K562 (cell line): ENCODE measurements around the gene FPR1. TPM values are rescaled to one million over a fixed set of nuclear protein-coding genes. Genes with fewer than 3 reads are reported as not detected.

Source experiments
- ATAC-seq: fragments of 200-7000 bp; cut with Tn5 transposase; 3 replicates; pipeline ENCODE4 v1.9.1; 2020; ENCODE audit warnings: moderate library complexity
- BruUV-seq: library from RNA; stranded (reverse); fragments of 400-500 nt; replicated peaks from 2 replicates; lab custom pipeline; 2021; lab: Mats Ljungman, UMichigan
- CTCF ChIA-PET: fragments of 300-600 bp; formaldehyde crosslinking; extraction: SDS; loops from one replicate; lab custom pipeline; 2021; ENCODE audit warnings: low intra/inter-chr PET ratio; lab: Yijun Ruan, JAX
- POLR2A ChIA-PET: fragments of 300-600, 350-650 bp; sonication (Branson Sonifier 250); formaldehyde crosslinking; extraction: SDS; loops from one replicate; lab custom pipeline; 2021; ENCODE audit warnings: antibody characterized with exemption, inconsistent platforms; lab: Yijun Ruan, JAX
- DNase-seq, 4 experiments: peaks; one replicate each; pipeline versions ENCODE4 v3.0.0 to v3.0.0-alpha.2; 2011 to 2018; ENCODE audit warnings: low spot score in 3 of 4, mixed read lengths in 3 of 4; ENCODE audit errors: extremely low read depth in 1 of 4
- FAIRE-seq: peaks from 2 replicates; lab custom pipeline; 2011; peaks lifted over from hg19 to GRCh38; lab: Jason Lieb, UNC
- H2AFZ ChIP-seq: 2 replicates; pipeline ENCODE4 v1.6.0; 2011; ENCODE audit warnings: low read depth, low read length, control low read depth, inconsistent platforms
- H3K27ac ChIP-seq: fragments of 200-600 bp; 3 replicates; pipeline ENCODE4 v1.8.0; 2011; ENCODE audit warnings: low read depth, mild to moderate bottlenecking, control low read depth, inconsistent platforms, low read length, moderate library complexity, mixed read lengths; ENCODE audit errors: extremely low read depth
- H3K27me3 ChIP-seq, 2 experiments: fragments of 300-600 bp in 1 of 2; 2 replicates in 1 of 2; 3 replicates in 1 of 2; pipeline versions ENCODE4 v1.6.0 to v1.8.0; 2011; ENCODE audit warnings: inconsistent platforms in 2 of 2, low read length in 2 of 2, mild to moderate bottlenecking in 1 of 2, mixed read lengths in 1 of 2, moderate library complexity in 1 of 2; ENCODE audit not compliant: control insufficient read depth in 2 of 2, insufficient read depth in 2 of 2
- H3K36me3 ChIP-seq: fragments of 300-600 bp; 3 replicates; pipeline ENCODE4 v1.8.0; 2011; ENCODE audit warnings: mild to moderate bottlenecking, low read length, inconsistent platforms; ENCODE audit not compliant: control insufficient read depth, insufficient read depth
- H3K4me1 ChIP-seq, 2 experiments: fragments of 200-600 bp in 1 of 2; replicated peaks in 1 of 2; 2 replicates in 1 of 2; 3 replicates in 1 of 2; pipeline versions ENCODE4 v1.5.1 to v1.8.0; 2011; ENCODE audit warnings: inconsistent platforms in 2 of 2, low read length in 2 of 2, mild to moderate bottlenecking in 1 of 2, mixed read lengths in 1 of 2, moderate library complexity in 1 of 2; ENCODE audit not compliant: control insufficient read depth in 2 of 2, insufficient read depth in 2 of 2
- H3K4me2 ChIP-seq: 2 replicates; pipeline ENCODE4 v1.6.1; 2011; ENCODE audit warnings: low read length, control low read depth, inconsistent platforms, mixed read lengths; ENCODE audit not compliant: insufficient read depth
- H3K4me3 ChIP-seq: fragments of 200-600 bp; sonication (generic), shearing (Covaris generic); 2 replicates; pipeline ENCODE4 v1.5.1; 2016; ENCODE audit warnings: control low read depth, inconsistent platforms
- H3K79me2 ChIP-seq: fragments of 200-600 bp; 3 replicates; pipeline ENCODE4 v1.8.0; 2011; ENCODE audit warnings: low read length, inconsistent platforms; ENCODE audit not compliant: control insufficient read depth, insufficient read depth
- H3K9ac ChIP-seq, 2 experiments: 2 replicates each; pipeline versions ENCODE4 v1.6.0 to v1.6.1; 2011; ENCODE audit warnings: low read depth in 2 of 2, low read length in 2 of 2, control low read depth in 1 of 2, inconsistent platforms in 1 of 2, mild to moderate bottlenecking in 1 of 2, mixed read lengths in 1 of 2; ENCODE audit not compliant: insufficient read depth in 1 of 2
- H3K9me1 ChIP-seq: one replicate; pipeline ENCODE4 v1.6.0; 2011; ENCODE audit warnings: inconsistent platforms, mild to moderate bottlenecking, low read length, moderate library complexity; ENCODE audit not compliant: control insufficient read depth, insufficient read depth
- H3K9me3 ChIP-seq: replicated peaks from 2 replicates; pipeline ENCODE4 v1.5.1; 2011; ENCODE audit warnings: low read depth, low read length, inconsistent platforms; ENCODE audit not compliant: control insufficient read depth, insufficient read depth
- H4K20me1 ChIP-seq: replicated peaks from 2 replicates; pipeline ENCODE4 v1.6.1; 2011; ENCODE audit warnings: low read length, inconsistent platforms, mixed read lengths; ENCODE audit not compliant: control insufficient read depth, insufficient read depth
- ATF1 ChIP-seq, 2 experiments: fragments of 450-650 bp in 1 of 2; IDR thresholded peaks; 2 replicates each; pipeline ENCODE4 v1.6.1; 2016; ENCODE audit warnings: missing compliant biosample characterization in 1 of 2, missing genetic modification characterization in 1 of 2
- DPF2 ChIP-seq: fragments of 450-650 bp; IDR thresholded peaks from 2 replicates; pipeline ENCODE4 v1.6.1; 2016
- E2F6 ChIP-seq, 2 experiments: IDR thresholded peaks; 2 replicates each; pipeline ENCODE4 v1.6.1; 2011; ENCODE audit warnings: borderline replicate concordance in 1 of 2, control low read depth in 1 of 2, low read depth in 1 of 2, low read length in 1 of 2, mild to moderate bottlenecking in 1 of 2, mixed read lengths in 1 of 2, moderate library complexity in 1 of 2; ENCODE audit not compliant: insufficient read depth in 1 of 2, insufficient read length in 1 of 2, poor library complexity in 1 of 2, severe bottlenecking in 1 of 2; ENCODE audit errors: extremely low read depth in 1 of 2
- HDGF ChIP-seq: fragments of 450-650 bp; IDR thresholded peaks from 2 replicates; pipeline ENCODE4 v1.6.1; 2016
- HOXB6 ChIP-seq: fragments of 250-450 bp; sonication (Bioruptor Pico); IDR thresholded peaks from 2 replicates; pipeline ENCODE4 v1.5.1; 2022; ENCODE audit warnings: mild to moderate bottlenecking, borderline replicate concordance
- RBM25 ChIP-seq: fragments of 200-400 bp; formaldehyde crosslinking; IDR thresholded peaks from 2 replicates; pipeline ENCODE4 v1.6.1; 2018; ENCODE audit warnings: low read length, low read depth, moderate library complexity; ENCODE audit not compliant: severe bottlenecking
- TEAD1 ChIP-seq, 2 experiments: fragments of 450-650 bp in 1 of 2; sonication (generic) in 1 of 2; formaldehyde crosslinking; IDR thresholded peaks; 2 replicates each; pipeline versions ENCODE4 v1.4.0 to v1.8.0; 2020 to 2022; ENCODE audit warnings: mild to moderate bottlenecking in 2 of 2, missing genetic modification reagents in 1 of 2
- TFAM ChIP-seq: fragments of 250-450 bp; sonication (Bioruptor Pico); conservative IDR thresholded peaks from 2 replicates; pipeline ENCODE4 v1.5.0; 2021; ENCODE audit warnings: mild to moderate bottlenecking, moderate library complexity
- ZBTB1 ChIP-seq: sonication (generic); formaldehyde crosslinking; IDR thresholded peaks from 2 replicates; pipeline ENCODE4 v1.8.1; 2023; ENCODE audit warnings: missing genetic modification reagents, low read depth, mild to moderate bottlenecking, borderline replicate concordance
- ZNF639 ChIP-seq, 2 experiments: fragments of 200-800 bp in 1 of 2; sonication (Bioruptor generic) in 1 of 2; sonication (generic) in 1 of 2; formaldehyde crosslinking in 1 of 2; IDR thresholded peaks in 1 of 2; conservative IDR thresholded peaks in 1 of 2; 2 replicates each; pipeline versions ENCODE4 v1.5.0 to v1.6.1; 2016 to 2020; ENCODE audit warnings: missing compliant biosample characterization in 1 of 2, missing genetic modification characterization in 1 of 2, missing genetic modification reagents in 1 of 2
- WGBS: fragments of 100-300 bp; shearing (Covaris generic); methylation state at CpG from one replicate; pipeline ENCODE4 v1.1.6; 2016; ENCODE audit warnings: low coverage, mixed read lengths; ENCODE audit not compliant: insufficient coverage; ENCODE audit errors: missing lambda C conversion rate; 5-methylcytosine and 5-hydroxymethylcytosine counted together
- in situ Hi-C: fragments of 300-500 bp; cut with MboI; formaldehyde crosslinking; loops from 4 replicates; pipeline ENCODE4 v1.15.0; 2018; ENCODE audit warnings: inconsistent platforms, mixed read lengths
- intact Hi-C: fragments of 100-400 bp; cut with micrococcal nuclease; formaldehyde crosslinking; loops from 2 replicates; pipeline ENCODE4 v1.14.2; 2022
- polyA plus RNA-seq, 8 experiments: library from polyadenylated mRNA; depleted of rRNA in 4 of 8; stranded (reverse) in 5 of 8; unstranded in 3 of 8; fragments of >200 nt; fragmentation: Nextera tagmentation in 2 of 8; fragmentation: Illumina TruSeq in 1 of 8; extraction: Ambion mirVana in 2 of 8; extraction: Trizol in 1 of 8; gene quantifications; 2 replicates each; pipeline versions ENCODE4 v1.2.1 to v1.2.3, GENCODE V29; 2011 to 2014; ENCODE audit warnings: inconsistent platforms in 1 of 8, missing spikeins in 1 of 8
- total RNA-seq, 7 experiments: library from RNA; depleted of rRNA in 6 of 7; stranded (reverse); fragments of >200 nt in 6 of 7; fragmentation: Illumina TruSeq in 2 of 7; extraction: Trizol in 2 of 7; gene quantifications; 2 replicates each; pipeline versions ENCODE4 v1.2.1 to v1.2.3, GENCODE V29; 2011 to 2021; ENCODE audit warnings: low replicate concordance in 1 of 7

The FPR1 gene
- total and polyA plus RNA-seq, 9 of the 15 experiments (the other 6 are each of a cell fraction or from before 2014, with no cell fraction given) = 0.06 to 0.25 (median 0.14) TPM; not detected in 4

GRCh38 chr19:51789061-51789795 is 37.5 kb upstream of the FPR1 start (continued):
- TF ChIP-seq ZNF639 (CRISPR knock-in tag; conservative IDR thresholded peaks at IDR 0.05 in 1 of 2, IDR thresholded peaks at IDR 0.05 in 1 of 2) (no peak), HDGF (no peak), TEAD1 (CRISPR knock-in tag; IDR thresholded peaks at IDR 0.05) (no peak), TFAM (CRISPR knock-in tag) (no peak)

- BruUV-seq = no TSS peak
- Histone ChIP-seq H3K4me2 (no peak overlapping the region), H2AFZ (no peak overlapping the region), H3K4me1 (peaks cover 15 to 43% of the 10 kb centered on the region in 2 experiments), H3K4me3 (no peak overlapping the region), H3K9me3 (no peaks in the 10 kb centered on the region), H3K27me3 (no peaks in the 10 kb centered on the region), H4K20me1 (no peaks in the 10 kb centered on the region), H3K79me2 (no peaks in the 10 kb centered on the region), H3K9me1 (no peaks in the 10 kb centered on the region), H3K36me3 (no peaks in the 10 kb centered on the region), H3K9ac (no peak overlapping the region), H3K27ac (no peak overlapping the region)
- WGBS = 71% methylated on average over 2 of the region's 2 CpGs
- no peak for TF ChIP-seq HOXB6
- TF ChIP-seq E2F6 (IDR thresholded peaks at IDR 0.05; ENCODE audit: borderline replicate concordance in 1 of 2, extremely low read depth in 1 of 2, insufficient read depth in 1 of 2, insufficient read length in 1 of 2, low read depth in 1 of 2, low read length in 1 of 2, poor library complexity in 1 of 2, severe bottlenecking in 1 of 2) = no peak
- TF ChIP-seq RBM25 = peak; percentile 96
- TF ChIP-seq ZBTB1 (CRISPR knock-in tag) = no peak
- TF ChIP-seq ATF1 (CRISPR knock-in tag; IDR thresholded peaks at IDR 0.05) = no peak
- TF ChIP-seq ATF1 (tag; IDR thresholded peaks at IDR 0.05) = no peak
- no peak for TF ChIP-seq DPF2
- in situ Hi-C loops = loop anchor here (10.0 kb wide), 1 partner anchor 363 kb away; no protein-coding TSS in a partner anchor
- intact Hi-C loops = loop anchor here (10.0 kb wide), 1 partner anchor 363 kb away; no protein-coding TSS in a partner anchor
- POLR2A ChIA-PET = interaction anchor here (1.0 kb wide), 1 partner anchor 10 kb away, joined by 4 read pairs; no protein-coding TSS in a partner anchor
- FAIRE-seq = no peak
- no peak for ATAC-seq
- CTCF ChIA-PET = no interaction called here
- no peak for DNase-seq
Measured at GRCh38 chr19:51788029-51788428, 36.4 kb upstream of the FPR1 start.
